ENCODE data around the gene TMED6. TPM values are rescaled to one million over a fixed set of nuclear protein-coding genes. Genes with fewer than 3 reads are reported as not detected.

TMED6 gene
- total RNA-seq, 1 experiment from 2014 or later = not detected

DNA sequence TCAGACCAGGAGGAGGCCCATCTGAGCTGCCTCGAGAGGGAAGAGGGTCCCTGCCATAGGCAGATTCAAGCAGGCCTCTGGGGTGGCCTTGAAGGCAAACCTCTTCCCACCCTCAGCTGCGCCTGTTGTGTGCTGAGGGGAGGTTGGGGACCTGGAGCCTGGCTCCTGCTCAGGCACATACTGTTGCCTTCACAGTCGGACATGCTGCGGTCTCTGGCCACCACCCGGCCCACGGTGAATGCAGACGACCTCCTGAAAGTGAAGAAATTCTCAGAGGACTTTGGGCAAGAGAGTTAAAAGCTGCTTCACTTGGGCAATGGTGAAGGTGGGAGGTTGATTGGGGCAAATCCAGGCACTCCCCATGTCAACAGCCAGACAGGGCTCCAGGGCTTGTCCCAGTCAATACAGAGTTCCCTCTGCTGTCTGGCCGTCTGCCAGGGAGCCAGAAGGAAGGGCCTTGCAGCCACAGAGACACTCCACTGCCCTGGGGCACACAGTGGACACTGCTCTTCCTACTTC is 27.5 kb downstream of the TMED6 start:
- DNase-seq (ENCODE audit: low read depth) = peak; percentile 42

GRCh38 chr16:69323415-69323814 is 28.2 kb downstream of the TMED6 start:
- no peak for DNase-seq (ENCODE audit: low read depth)

DNA sequence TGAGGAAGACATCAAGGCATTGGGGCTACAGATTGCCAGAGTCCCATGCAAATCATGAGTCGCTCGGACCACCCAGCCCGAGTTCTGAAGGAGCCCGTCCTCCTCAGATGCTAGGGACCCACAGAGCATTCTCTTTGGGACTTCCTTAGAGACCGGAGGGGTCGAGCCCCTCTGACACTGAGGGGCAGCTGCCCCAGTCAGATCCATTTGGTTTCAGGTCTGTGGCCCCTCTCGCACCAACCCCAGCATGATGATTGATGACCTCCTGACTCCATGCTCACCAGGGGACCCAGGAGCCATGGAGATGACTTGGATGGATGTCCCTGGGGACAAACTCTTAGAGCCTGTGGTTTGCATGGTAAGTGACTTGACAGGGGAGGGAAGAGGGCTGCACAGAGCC is 29.2 kb downstream of the TMED6 start:
- DNase-seq (ENCODE audit: low read depth) = no peak

DNA sequence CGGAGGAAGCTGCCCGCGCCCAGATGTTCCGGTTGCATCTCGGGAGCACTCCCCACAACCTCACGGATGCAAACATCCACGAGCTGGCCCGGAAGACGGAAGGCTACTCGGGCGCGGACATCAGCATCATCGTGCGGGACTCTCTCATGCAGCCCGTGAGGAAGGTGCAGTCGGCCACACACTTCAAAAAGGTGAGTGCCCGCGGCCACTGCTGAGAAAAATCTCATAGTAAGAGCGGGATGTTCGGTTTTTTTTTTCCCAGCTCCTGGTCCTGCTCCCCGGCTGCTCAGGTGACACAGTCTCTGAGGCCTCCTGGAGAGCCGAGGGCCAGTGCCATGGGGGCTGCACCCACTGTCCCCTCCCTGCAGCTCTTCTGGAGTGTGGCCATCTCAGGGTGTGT is 30.5 kb downstream of the TMED6 start:
- no peak for DNase-seq (ENCODE audit: low read depth)

- no peak for DNase-seq (ENCODE audit: low read depth)
Measured at GRCh38 chr16:69320740-69321073, 30.9 kb downstream of the TMED6 start.

- DNase-seq (ENCODE audit: low read depth) = no peak
Measured at GRCh38 chr16:69319826-69320739, 31.5 kb downstream of the TMED6 start.

- DNase-seq (ENCODE audit: low read depth) = no peak
Measured at GRCh38 chr16:69319381-69319780, 32.2 kb downstream of the TMED6 start.

DNA sequence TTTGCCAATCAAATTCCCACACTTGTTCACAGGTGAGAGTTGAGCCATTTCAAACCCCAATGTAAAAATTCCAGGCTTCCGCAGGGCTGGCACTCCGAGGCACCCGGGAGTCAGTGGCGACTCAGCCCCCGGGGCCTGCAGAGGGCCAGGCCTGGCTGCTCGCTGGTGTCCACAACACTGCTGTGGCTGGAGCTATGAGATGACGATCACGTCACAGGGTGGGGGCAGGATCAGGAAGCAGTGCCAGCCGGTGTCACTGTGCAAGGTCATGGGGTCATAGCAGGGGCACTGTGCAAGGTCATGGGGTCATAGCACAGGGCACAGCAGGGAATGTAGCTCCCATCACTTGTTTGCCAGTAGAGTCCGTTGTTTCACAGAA is 32.7 kb downstream of the TMED6 start:
- no peak for DNase-seq (ENCODE audit: low read depth)

DNA sequence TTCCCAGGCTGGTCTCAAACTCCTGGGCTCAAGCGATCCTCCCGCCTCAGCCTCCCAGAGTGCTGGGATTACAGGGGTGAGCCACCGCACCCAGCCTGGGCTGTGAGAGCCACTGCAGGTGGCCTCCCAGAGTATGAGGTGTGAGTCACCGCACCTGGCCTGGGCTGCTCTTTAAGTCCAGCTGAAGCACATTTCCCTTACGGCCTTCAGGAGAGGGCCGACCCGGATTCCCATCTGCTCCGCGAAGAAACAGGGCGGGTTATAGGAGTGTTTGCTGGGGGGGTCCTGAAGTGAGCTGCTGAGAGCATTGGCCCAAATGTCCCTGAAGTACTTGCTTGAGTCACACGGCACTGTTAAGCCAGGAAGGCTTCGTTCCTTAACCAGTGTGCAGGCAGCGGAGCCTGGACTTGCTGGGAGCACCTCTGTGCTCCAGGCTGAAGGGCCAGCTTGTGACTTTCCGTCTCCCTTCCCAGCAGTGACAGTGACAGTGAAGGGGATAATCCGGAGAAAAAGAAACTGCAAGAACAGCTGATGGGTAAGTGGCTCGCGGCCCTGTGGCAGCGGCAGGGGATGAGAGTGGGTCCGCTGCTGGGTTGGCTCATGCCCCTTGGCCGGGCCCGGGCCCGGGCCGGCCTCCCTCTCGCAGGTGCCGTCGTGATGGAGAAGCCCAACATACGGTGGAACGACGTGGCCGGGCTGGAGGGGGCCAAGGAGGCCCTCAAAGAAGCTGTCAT is 33.2 kb downstream of the TMED6 start:
- no peak for DNase-seq (ENCODE audit: low read depth)

DNA sequence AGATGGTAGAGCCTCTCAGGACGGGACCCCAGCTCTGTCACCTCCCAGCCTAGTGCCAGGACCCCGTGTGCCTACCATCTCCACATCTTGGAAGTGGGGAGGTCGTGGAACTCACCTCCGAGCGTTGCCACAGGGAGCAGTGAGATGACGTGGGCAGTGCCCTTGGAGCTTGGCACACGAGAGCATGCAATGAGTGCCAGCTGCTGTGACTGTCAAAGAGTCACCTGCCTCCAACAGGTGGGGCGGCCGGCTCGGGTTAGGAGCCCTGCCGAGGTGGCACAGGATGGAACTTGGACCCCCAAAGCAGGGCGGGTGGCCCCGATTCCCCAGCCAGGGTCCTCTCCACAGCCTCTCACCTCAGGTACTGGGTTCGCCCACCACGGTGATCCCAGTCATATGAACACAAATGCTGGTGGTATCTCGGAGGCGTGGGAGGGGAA is 35.0 kb downstream of the TMED6 start:
- no peak for DNase-seq (ENCODE audit: low read depth)

DNA sequence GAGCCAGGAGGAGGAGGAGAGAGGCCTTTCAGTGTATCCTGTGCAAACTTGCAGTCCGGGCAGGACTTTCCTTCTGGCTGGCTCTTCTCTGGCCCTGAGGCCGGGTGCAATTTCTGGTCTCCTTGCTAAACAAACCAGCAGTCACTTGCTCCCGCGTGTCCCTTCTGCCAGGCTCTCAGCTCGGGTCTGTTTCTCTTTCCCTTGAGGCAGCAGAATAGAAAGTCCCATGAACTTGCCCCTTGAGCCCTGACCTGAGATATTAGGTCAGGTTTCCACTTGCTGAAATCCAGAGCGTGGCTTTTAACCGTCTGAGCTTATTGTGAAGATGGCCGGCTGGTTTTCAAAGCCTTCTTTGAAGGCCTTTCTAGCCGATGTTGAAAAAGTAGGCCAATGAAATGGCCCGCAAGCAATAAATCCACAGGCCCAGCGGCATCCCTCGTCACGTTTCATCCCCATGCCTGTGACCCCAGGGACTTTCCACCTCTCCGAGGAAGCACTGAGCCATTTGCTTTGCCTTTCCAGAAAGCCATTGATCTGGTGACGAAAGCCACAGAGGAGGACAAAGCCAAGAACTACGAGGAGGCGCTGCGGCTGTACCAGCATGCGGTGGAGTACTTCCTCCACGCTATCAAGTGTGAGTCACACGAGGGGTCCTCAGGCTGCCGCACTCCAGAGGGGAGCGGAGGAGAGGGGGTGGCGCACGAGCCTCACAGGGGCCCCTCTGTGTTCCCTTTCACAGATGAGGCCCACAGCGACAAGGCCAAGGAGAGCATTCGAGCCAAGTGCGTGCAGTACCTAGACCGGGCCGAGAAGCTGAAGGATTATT is 35.9 kb downstream of the TMED6 start:
- no peak for DNase-seq (ENCODE audit: low read depth)

GRCh38 chr16:69314534-69314933 is 37.1 kb downstream of the TMED6 start:
- DNase-seq (ENCODE audit: low read depth) = no peak

GRCh38 chr16:69313469-69313868 is 38.1 kb downstream of the TMED6 start:
- DNase-seq (ENCODE audit: low read depth) = no peak

DNA sequence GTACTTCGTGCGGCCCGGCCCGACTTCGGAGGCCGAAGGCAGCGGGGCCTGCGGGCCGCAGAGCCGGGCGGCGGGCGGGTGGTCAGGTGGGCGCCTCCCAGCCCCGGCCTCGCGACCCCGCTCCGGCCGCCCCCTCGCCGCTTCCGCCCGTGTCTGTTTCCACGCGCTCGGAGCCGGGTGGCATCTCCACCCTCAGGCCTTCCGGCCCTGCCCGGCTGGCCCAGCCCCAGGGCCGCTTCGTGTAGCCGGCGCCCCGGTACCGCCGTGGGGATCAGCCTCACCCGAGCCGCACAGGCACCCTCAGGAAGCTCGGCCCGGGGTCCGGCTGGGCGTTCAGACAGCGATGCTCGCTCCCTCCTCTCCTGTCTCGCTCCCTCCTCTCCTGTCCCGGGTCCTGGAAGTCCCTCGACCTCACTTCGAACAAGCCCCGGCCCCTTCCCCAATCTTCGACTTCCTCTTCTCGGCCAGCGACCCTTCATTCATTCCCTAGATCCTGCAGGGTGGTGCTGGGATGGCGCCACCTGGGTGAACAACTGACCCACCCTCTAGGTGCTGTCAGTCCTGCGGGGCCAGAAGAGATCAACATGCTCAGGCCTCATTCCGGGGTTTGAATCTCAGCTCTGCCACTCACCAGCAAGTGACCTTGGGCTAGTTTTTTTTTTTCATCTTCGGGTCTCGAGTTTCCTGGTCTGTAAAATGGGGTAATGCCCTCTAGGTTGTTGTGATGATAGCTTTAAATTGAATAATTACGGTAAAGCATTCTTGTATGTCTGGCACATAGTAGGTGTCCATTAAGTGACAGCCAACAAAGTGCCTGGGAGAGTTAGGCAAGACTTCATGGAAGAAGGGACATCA is 39.8 kb downstream of the TMED6 start:
- peak; percentile 47 for DNase-seq (ENCODE audit: low read depth)

GRCh38 chr16:69310653-69311532 is 40.7 kb downstream of the TMED6 start, which contains the start of gene VPS4A:
VPS4A (plus strand) TSS chr16:69311350; CDS start chr16:69311512, 162 bp downstream.
- DNase-seq (ENCODE audit: low read depth) = peak; percentile 91

GRCh38 chr16:69309316-69309715 is 42.3 kb downstream of the TMED6 start:
- no peak for DNase-seq (ENCODE audit: low read depth)

GRCh38 chr16:69307856-69308255 is 43.7 kb downstream of the TMED6 start:
- no peak for DNase-seq (ENCODE audit: low read depth)

DNA sequence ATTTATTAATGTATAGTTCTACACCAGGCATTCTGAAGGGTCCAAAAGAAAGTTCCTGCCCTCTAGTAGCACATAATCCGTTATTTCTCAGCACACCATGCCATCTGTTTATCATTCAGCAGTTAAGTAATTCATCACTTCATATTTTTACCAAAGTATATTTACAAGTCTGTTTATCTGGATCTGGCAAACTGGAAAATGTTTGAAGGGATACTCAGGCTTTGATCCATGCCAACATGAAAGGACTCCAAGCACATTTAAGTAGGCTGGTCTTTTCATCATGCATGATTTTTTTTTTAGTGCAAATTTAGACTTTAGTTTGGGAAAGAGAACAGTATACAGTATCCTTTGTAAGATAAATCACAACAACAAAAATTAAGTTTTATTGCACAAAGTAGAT is 44.5 kb downstream of the TMED6 start:
- no peak for DNase-seq (ENCODE audit: low read depth)

DNA sequence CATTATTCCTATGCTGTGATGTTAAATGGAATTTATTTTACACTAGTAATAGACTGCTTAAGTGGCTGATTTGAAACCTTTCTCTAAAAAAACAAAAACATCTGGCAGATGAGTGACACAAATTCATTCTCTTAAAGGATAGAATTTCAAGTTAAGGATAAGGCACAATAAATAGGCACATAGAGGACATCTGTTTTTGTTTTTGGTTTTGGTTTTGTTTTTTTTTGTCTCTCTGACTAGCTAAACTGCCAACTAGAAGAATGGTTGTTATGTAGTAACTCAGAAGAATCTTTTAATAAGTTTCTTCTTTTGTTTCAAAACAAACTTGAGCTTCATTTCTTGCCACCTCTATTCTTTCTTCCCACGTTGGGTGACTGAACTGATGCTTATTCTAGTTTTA is 45.6 kb downstream of the TMED6 start:
- no peak for DNase-seq (ENCODE audit: low read depth)

GRCh38 chr16:69302301-69302700 is 49.3 kb downstream of the TMED6 start:
- no peak for DNase-seq (ENCODE audit: low read depth)

Measured in M059J (cell line).